ENCODE results near the gene ZDHHC21. TPM values are rescaled to one million over a fixed set of nuclear protein-coding genes. Genes with fewer than 3 reads are reported as not detected.

The ZDHHC21 gene
- total RNA-seq, 1 donor: 10.1 TPM

GRCh38 chr9:14705079-14705478, 11.8 kb upstream of the ZDHHC21 start:
- no peak for TF ChIP-seq CTCF (IDR thresholded peaks at IDR 0.05; ENCODE audit: extremely low read depth, low read depth, low read length)
- no peaks in the 10 kb centered on the region for H4K20me1 ChIP-seq (ENCODE audit: insufficient read depth, low read length)
- no peaks in the 10 kb centered on the region for H3K9me3 ChIP-seq (ENCODE audit: low read depth, low read length)
- H3K27me3 ChIP-seq (ENCODE audit: insufficient read depth, low read length): peaks cover 10% of the 10 kb centered on the region
- H3K27ac ChIP-seq (ENCODE audit: low read depth, low read length): no peak overlapping the region
- no peak overlapping the region for H2AFZ ChIP-seq (ENCODE audit: low read length)
- H3K4me2 ChIP-seq (ENCODE audit: insufficient read depth, low read length): no peak overlapping the region
- H3K79me2 ChIP-seq (ENCODE audit: insufficient read depth, low read length): no peaks in the 10 kb centered on the region
- H3K4me3 ChIP-seq (ENCODE audit: insufficient read depth, low read length): no peak overlapping the region
- no peaks in the 10 kb centered on the region for H3K36me3 ChIP-seq (ENCODE audit: insufficient read depth, low read length)
- DNase-seq (ENCODE audit: insufficient read length, low spot score, missing footprints): no peak
- H3K4me1 ChIP-seq (ENCODE audit: insufficient read depth, low read length): no peaks in the 10 kb centered on the region

- Histone ChIP-seq H3K4me2 (ENCODE audit: insufficient read depth, low read length) (no peak overlapping the region), H3K4me1 (ENCODE audit: insufficient read depth, low read length) (no peaks in the 10 kb centered on the region), H3K36me3 (ENCODE audit: insufficient read depth, low read length) (no peaks in the 10 kb centered on the region), H4K20me1 (ENCODE audit: insufficient read depth, low read length) (no peaks in the 10 kb centered on the region), H3K27ac (ENCODE audit: low read depth, low read length) (no peak overlapping the region), H3K4me3 (ENCODE audit: insufficient read depth, low read length) (no peak overlapping the region), H3K9me3 (ENCODE audit: low read depth, low read length) (no peaks in the 10 kb centered on the region), H2AFZ (ENCODE audit: low read length) (no peak overlapping the region), H3K27me3 (ENCODE audit: insufficient read depth, low read length) (peaks cover 10% of the 10 kb centered on the region), H3K79me2 (ENCODE audit: insufficient read depth, low read length) (no peaks in the 10 kb centered on the region)
- DNase-seq (ENCODE audit: insufficient read length, low spot score, missing footprints): no peak
- TF ChIP-seq CTCF (IDR thresholded peaks at IDR 0.05; ENCODE audit: extremely low read depth, low read depth, low read length): no peak
Measured at GRCh38 chr9:14704281-14704680, 11.0 kb upstream of the ZDHHC21 start.

GRCh38 chr9:14702200-14702720, 9.0 kb upstream of the ZDHHC21 start:
- no peak overlapping the region for H2AFZ ChIP-seq (ENCODE audit: low read length)
- no peaks in the 10 kb centered on the region for H4K20me1 ChIP-seq (ENCODE audit: insufficient read depth, low read length)
- DNase-seq (ENCODE audit: insufficient read length, low spot score, missing footprints): no peak
- no peak overlapping the region for H3K27ac ChIP-seq (ENCODE audit: low read depth, low read length)
- no peaks in the 10 kb centered on the region for H3K79me2 ChIP-seq (ENCODE audit: insufficient read depth, low read length)
- no peak for TF ChIP-seq CTCF (IDR thresholded peaks at IDR 0.05; ENCODE audit: extremely low read depth, low read depth, low read length)
- H3K4me1 ChIP-seq (ENCODE audit: insufficient read depth, low read length): no peaks in the 10 kb centered on the region
- H3K9me3 ChIP-seq (ENCODE audit: low read depth, low read length): no peaks in the 10 kb centered on the region
- no peak overlapping the region for H3K4me3 ChIP-seq (ENCODE audit: insufficient read depth, low read length)
- no peak overlapping the region for H3K4me2 ChIP-seq (ENCODE audit: insufficient read depth, low read length)
- peaks cover 18% of the 10 kb centered on the region for H3K27me3 ChIP-seq (ENCODE audit: insufficient read depth, low read length)
- H3K36me3 ChIP-seq (ENCODE audit: insufficient read depth, low read length): no peaks in the 10 kb centered on the region

GRCh38 chr9:14692470-14693250, 572 bp downstream of the ZDHHC21 start:
- peak overlapping the region; percentile 78 for H3K4me3 ChIP-seq (ENCODE audit: insufficient read depth, low read length)
- H3K27me3 ChIP-seq (ENCODE audit: insufficient read depth, low read length): peaks cover 10% of the 10 kb centered on the region
- peaks cover 5% of the 10 kb centered on the region for H3K36me3 ChIP-seq (ENCODE audit: insufficient read depth, low read length)
- peak overlapping the region; percentile 80 for H2AFZ ChIP-seq (ENCODE audit: low read length)
- H3K4me1 ChIP-seq (ENCODE audit: insufficient read depth, low read length): peaks cover 19% of the 10 kb centered on the region
- H4K20me1 ChIP-seq (ENCODE audit: insufficient read depth, low read length): no peaks in the 10 kb centered on the region
- H3K79me2 ChIP-seq (ENCODE audit: insufficient read depth, low read length): peaks cover 24% of the 10 kb centered on the region
- H3K9me3 ChIP-seq (ENCODE audit: low read depth, low read length): no peaks in the 10 kb centered on the region
- no peak for TF ChIP-seq CTCF (IDR thresholded peaks at IDR 0.05; ENCODE audit: extremely low read depth, low read depth, low read length)
- no peak overlapping the region for H3K27ac ChIP-seq (ENCODE audit: low read depth, low read length)
- peak overlapping the region; percentile 88 for H3K4me2 ChIP-seq (ENCODE audit: insufficient read depth, low read length)
- DNase-seq (ENCODE audit: insufficient read length, low spot score, missing footprints): peak; percentile 65
